Neural cell (in vitro differentiated cells): ENCODE measurements around the gene BCAS1. TPM values are rescaled to one million over a fixed set of nuclear protein-coding genes. Genes with fewer than 3 reads are reported as not detected.

Experiments
- H2AFZ ChIP-seq: fragments of 200-600, 300-800 bp; sonication (generic), shearing (Covaris generic); 2 replicates; pipeline ENCODE4 v1.6.0; 2014; ENCODE audit warnings: low read depth, mild to moderate bottlenecking, antibody characterized with exemption, low read length, moderate library complexity
- H3F3A ChIP-seq: fragments of 200-600 bp; shearing (Covaris generic); 2 replicates; pipeline ENCODE4 v1.6.1; 2016; ENCODE audit warnings: mild to moderate bottlenecking, moderate library complexity, mixed read lengths, antibody characterized with exemption, low read length; ENCODE audit not compliant: insufficient read depth, poor library complexity, severe bottlenecking
- H3K27ac ChIP-seq: fragments of 200-600, 300-800 bp; sonication (generic), shearing (Covaris generic); 2 replicates; pipeline ENCODE4 v1.5.1; 2014; ENCODE audit warnings: mild to moderate bottlenecking, low read length, moderate library complexity
- H3K27me3 ChIP-seq: fragments of 300-800, 200-600 bp; sonication (generic), shearing (Covaris generic); 2 replicates; pipeline ENCODE4 v1.6.0; 2014; ENCODE audit warnings: mild to moderate bottlenecking, low read depth, low read length, moderate library complexity; ENCODE audit not compliant: insufficient read depth
- H3K36me3 ChIP-seq: fragments of 300-800, 200-600 bp; sonication (generic), shearing (Covaris generic); 2 replicates; pipeline ENCODE4 v1.5.1; 2014; ENCODE audit warnings: mild to moderate bottlenecking, antibody characterized with exemption, low read length, moderate library complexity; ENCODE audit not compliant: insufficient read depth
- H3K4me2 ChIP-seq: fragments of 300-800, 200-600 bp; sonication (generic), shearing (Covaris generic); 2 replicates; pipeline ENCODE4 v1.6.0; 2014; ENCODE audit warnings: mild to moderate bottlenecking, low read length
- H3K4me3 ChIP-seq: fragments of 300-800, 200-600 bp; sonication (generic), shearing (Covaris generic); 2 replicates; pipeline ENCODE4 v1.5.1; 2014; ENCODE audit warnings: mild to moderate bottlenecking, low read length, moderate library complexity
- H3K79me2 ChIP-seq: fragments of 200-600 bp; shearing (Covaris generic); replicated peaks from 2 replicates; pipeline ENCODE4 v1.6.0; 2014; ENCODE audit warnings: mild to moderate bottlenecking, low read length, moderate library complexity; ENCODE audit not compliant: insufficient read depth
- H3K9ac ChIP-seq: fragments of 300-800, 200-600 bp; sonication (generic), shearing (Covaris generic); 2 replicates; pipeline ENCODE4 v1.6.1; 2016; ENCODE audit warnings: mild to moderate bottlenecking, low read length, mixed read lengths
- H3K9me2 ChIP-seq: fragments of 200-600 bp; shearing (Covaris generic); 2 replicates; pipeline ENCODE4 v1.6.1; 2016; ENCODE audit warnings: mild to moderate bottlenecking, low read length, mixed read lengths; ENCODE audit not compliant: insufficient read depth
- H3K9me3 ChIP-seq: fragments of 200-600, 300-800 bp; sonication (generic), shearing (Covaris generic); 2 replicates; pipeline ENCODE4 v1.6.1; 2016; ENCODE audit warnings: mild to moderate bottlenecking, mixed run types, low read length, moderate library complexity, mixed read lengths
- H4K20me1 ChIP-seq: fragments of 200-600 bp; shearing (Covaris generic); 2 replicates; pipeline ENCODE4 v1.6.1; 2016; ENCODE audit warnings: mild to moderate bottlenecking, mixed run types; ENCODE audit not compliant: insufficient read depth
- CTCF ChIP-seq: fragments of 450-650 bp; IDR thresholded peaks from 2 replicates; pipeline ENCODE4 v1.5.1; 2014; ENCODE audit warnings: antibody characterized with exemption, mild to moderate bottlenecking, moderate library complexity; ENCODE audit not compliant: poor library complexity, severe bottlenecking
- EP300 ChIP-seq: fragments of 450-650 bp; conservative IDR thresholded peaks from 2 replicates; pipeline ENCODE4 v1.6.1; 2014; ENCODE audit warnings: antibody characterized with exemption, mild to moderate bottlenecking, moderate library complexity; ENCODE audit not compliant: poor library complexity, severe bottlenecking
- EZH2 ChIP-seq: fragments of 200-600, 300-800 bp; shearing (Covaris generic), sonication (generic); IDR thresholded peaks from 2 replicates; pipeline ENCODE4 v1.6.1; 2014; ENCODE audit warnings: antibody characterized with exemption, low read length, borderline replicate concordance, mild to moderate bottlenecking; ENCODE audit not compliant: insufficient read depth, poor library complexity, severe bottlenecking
- MXI1 ChIP-seq: fragments of 450-650 bp; conservative IDR thresholded peaks from 2 replicates; pipeline ENCODE4 v1.6.1; 2014; ENCODE audit warnings: antibody characterized with exemption, mild to moderate bottlenecking; ENCODE audit not compliant: poor library complexity, severe bottlenecking
- POLR2AphosphoS5 ChIP-seq: IDR thresholded peaks from 2 replicates; pipeline ENCODE4 v1.6.1; 2012
- RAD21 ChIP-seq: fragments of 450-650 bp; conservative IDR thresholded peaks from 2 replicates; pipeline ENCODE4 v1.6.1; 2014; ENCODE audit warnings: antibody characterized with exemption, mild to moderate bottlenecking, moderate library complexity
- REST ChIP-seq: IDR thresholded peaks from 2 replicates; pipeline ENCODE4 v1.6.1; 2012; ENCODE audit warnings: borderline replicate concordance
- SMC3 ChIP-seq: fragments of 450-650 bp; conservative IDR thresholded peaks from 2 replicates; pipeline ENCODE4 v1.6.1; 2014; ENCODE audit warnings: antibody characterized with exemption, mild to moderate bottlenecking, moderate library complexity; ENCODE audit not compliant: poor library complexity
- TAF1 ChIP-seq: IDR thresholded peaks from 2 replicates; pipeline ENCODE4 v1.6.1; 2012; ENCODE audit warnings: low read depth
- polyA plus RNA-seq: library from polyadenylated mRNA; depleted of rRNA; stranded (reverse); fragments of >200 nt; gene quantifications from 2 replicates; pipeline ENCODE4 v1.2.3, GENCODE V29; 2014

Gene BCAS1
- polyA plus RNA-seq, 1 donor from 2014 or later, result not detected

- TF ChIP-seq TAF1 (no peak), SMC3 (no peak), EP300 (no peak), RAD21 (no peak), CTCF (no peak), EZH2 (no peak), MXI1 (no peak), REST (no peak), POLR2AphosphoS5 (no peak)
- no peaks in the 10 kb centered on the region for H3K9me2 ChIP-seq
- H3K79me2 ChIP-seq, result no peaks in the 10 kb centered on the region
- no peak overlapping the region for H2AFZ ChIP-seq
- no peaks in the 10 kb centered on the region for H3F3A ChIP-seq
- H3K4me2 ChIP-seq, result no peak overlapping the region
- no peaks in the 10 kb centered on the region for H4K20me1 ChIP-seq
- no peaks in the 10 kb centered on the region for H3K36me3 ChIP-seq
- H3K27me3 ChIP-seq, result no peaks in the 10 kb centered on the region
- H3K9ac ChIP-seq, result no peak overlapping the region
- no peak overlapping the region for H3K4me3 ChIP-seq
- no peaks in the 10 kb centered on the region for H3K9me3 ChIP-seq
- H3K27ac ChIP-seq, result no peak overlapping the region
These were observed 50.0 kb downstream of the BCAS1 start for GRCh38 chr20:54020348-54020747.

GRCh38 chr20:54019585-54019984, 50.8 kb downstream of the BCAS1 start:
- no peak for TF ChIP-seq SMC3
- no peak for TF ChIP-seq POLR2AphosphoS5
- TF ChIP-seq CTCF, result no peak
- TF ChIP-seq EZH2, result no peak
- no peak for TF ChIP-seq EP300
- TF ChIP-seq TAF1, result no peak
- no peak for TF ChIP-seq MXI1
- TF ChIP-seq RAD21, result no peak
- no peak for TF ChIP-seq REST
- Histone ChIP-seq H3F3A (no peaks in the 10 kb centered on the region), H2AFZ (no peak overlapping the region), H3K9ac (no peak overlapping the region), H3K9me2 (no peaks in the 10 kb centered on the region), H3K4me3 (no peak overlapping the region), H4K20me1 (no peaks in the 10 kb centered on the region), H3K27me3 (no peaks in the 10 kb centered on the region), H3K4me2 (no peak overlapping the region), H3K9me3 (no peaks in the 10 kb centered on the region), H3K36me3 (no peaks in the 10 kb centered on the region), H3K27ac (no peak overlapping the region), H3K79me2 (no peaks in the 10 kb centered on the region)
